GM12891 (cell line): ENCODE results near the gene RNU6-1.

ENCODE experiments used
- DNase-seq: peaks from one replicate; pipeline ENCODE4 v3.0.0; 2011; ENCODE audit warnings: low spot score; ENCODE audit not compliant: insufficient read length
- FAIRE-seq: peaks from 2 replicates; lab custom pipeline; 2011; peaks lifted over from hg19 to GRCh38; lab: Jason Lieb, UNC
- PAX5 ChIP-seq: IDR thresholded peaks from 2 replicates; pipeline ENCODE4 v1.6.1; 2011; ENCODE audit warnings: low read length, moderate library complexity, mild to moderate bottlenecking; ENCODE audit not compliant: insufficient read depth, severe bottlenecking
- POLR2A ChIP-seq: IDR thresholded peaks from 2 replicates; pipeline ENCODE4 v1.6.1; 2011; ENCODE audit warnings: low read depth, low read length, control low read depth
- POLR2AphosphoS5 ChIP-seq: IDR thresholded peaks from 2 replicates; pipeline ENCODE4 v1.6.1; 2011; ENCODE audit warnings: low read depth, low read length, control low read depth
- POU2F2 ChIP-seq: IDR thresholded peaks from 2 replicates; pipeline ENCODE4 v1.6.1; 2011; ENCODE audit warnings: low read depth, mild to moderate bottlenecking, control low read depth, low read length, moderate library complexity
- SPI1 ChIP-seq: IDR thresholded peaks from 2 replicates; pipeline ENCODE4 v1.6.1; 2011; ENCODE audit warnings: low read depth, low read length, control low read depth
- TAF1 ChIP-seq: IDR thresholded peaks from 2 replicates; pipeline ENCODE4 v1.6.1; 2011; ENCODE audit warnings: low read depth, low read length, control low read depth

Gene RNU6-1

DNA sequence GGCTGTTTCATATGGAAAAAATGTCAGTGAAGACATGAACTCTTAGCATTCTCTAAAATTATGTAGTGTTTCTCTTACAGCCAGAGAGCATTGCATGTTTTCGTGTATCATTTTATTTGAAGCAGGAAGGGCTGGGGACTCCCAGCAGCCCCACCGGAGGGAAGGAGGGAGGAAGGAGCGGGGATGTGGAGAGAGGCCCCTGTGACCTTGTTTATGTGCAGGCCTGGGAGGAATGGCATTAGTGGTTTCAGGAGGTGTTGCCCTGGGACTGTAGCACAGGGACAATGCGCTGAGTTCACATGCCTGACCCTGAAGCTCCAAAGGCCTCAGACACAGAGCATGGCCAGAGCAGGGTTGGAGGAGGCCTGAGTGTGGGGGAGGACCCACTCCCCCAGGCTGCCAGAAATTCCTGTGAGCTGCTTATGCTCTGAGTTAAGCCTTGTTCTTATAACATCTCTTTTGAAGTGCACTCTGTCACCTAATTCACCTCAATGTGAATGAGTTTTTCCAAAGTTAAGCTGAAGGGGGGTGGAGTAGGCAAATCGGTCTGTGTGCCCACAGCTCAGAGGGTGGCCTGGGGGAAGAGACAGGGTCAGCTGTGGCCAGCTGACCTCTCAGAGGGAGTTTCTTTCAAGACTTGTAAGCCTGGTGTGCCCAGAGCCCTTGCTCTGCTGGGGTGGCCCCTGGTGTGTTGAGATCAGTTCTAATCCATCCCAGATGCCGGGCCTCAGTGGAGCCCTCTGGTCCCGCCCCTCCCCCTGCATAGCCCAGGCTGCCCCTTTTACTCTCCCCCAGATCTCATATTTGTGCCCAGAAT lies 3.9 kb upstream of the RNU6-1 start:
- TF ChIP-seq SPI1 (no peak), POLR2A (no peak), POLR2AphosphoS5 (no peak), POU2F2 (no peak), TAF1 (no peak), PAX5 (no peak)
- DNase-seq: no peak
- no peak for FAIRE-seq

DNA sequence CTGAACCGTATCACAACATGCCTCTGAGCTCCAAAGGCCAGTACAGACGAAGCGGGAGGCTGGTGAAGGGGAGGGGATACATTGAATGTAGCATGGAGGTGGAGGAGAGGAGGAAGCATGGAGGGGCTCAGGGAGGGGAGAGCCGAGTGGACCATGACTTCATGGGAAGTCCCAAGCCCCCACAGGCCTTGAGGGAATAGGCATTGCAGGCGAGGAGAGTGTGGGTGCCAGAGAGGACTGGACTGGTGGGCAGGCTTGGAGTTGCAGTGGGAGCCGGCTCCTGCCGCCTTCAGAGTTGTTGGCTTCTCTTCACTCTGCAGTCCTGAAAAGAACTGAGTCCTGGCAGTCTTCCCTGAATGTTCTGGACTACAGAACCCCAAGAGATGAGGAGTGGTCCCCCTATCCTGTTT lies 3.3 kb upstream of the RNU6-1 start:
- no peak for DNase-seq
- TF ChIP-seq SPI1: no peak
- TF ChIP-seq POU2F2: no peak
- TF ChIP-seq POLR2AphosphoS5: no peak
- no peak for TF ChIP-seq TAF1
- TF ChIP-seq POLR2A: no peak
- TF ChIP-seq PAX5: no peak
- FAIRE-seq: no peak

GRCh38 chr15:67841513-67841762 lies 1.6 kb upstream of the RNU6-1 start:
- no peak for TF ChIP-seq POLR2AphosphoS5
- TF ChIP-seq TAF1: no peak
- TF ChIP-seq POLR2A: no peak
- TF ChIP-seq PAX5: no peak
- TF ChIP-seq POU2F2: no peak
- no peak for TF ChIP-seq SPI1
- DNase-seq: no peak
- FAIRE-seq: no peak

DNA sequence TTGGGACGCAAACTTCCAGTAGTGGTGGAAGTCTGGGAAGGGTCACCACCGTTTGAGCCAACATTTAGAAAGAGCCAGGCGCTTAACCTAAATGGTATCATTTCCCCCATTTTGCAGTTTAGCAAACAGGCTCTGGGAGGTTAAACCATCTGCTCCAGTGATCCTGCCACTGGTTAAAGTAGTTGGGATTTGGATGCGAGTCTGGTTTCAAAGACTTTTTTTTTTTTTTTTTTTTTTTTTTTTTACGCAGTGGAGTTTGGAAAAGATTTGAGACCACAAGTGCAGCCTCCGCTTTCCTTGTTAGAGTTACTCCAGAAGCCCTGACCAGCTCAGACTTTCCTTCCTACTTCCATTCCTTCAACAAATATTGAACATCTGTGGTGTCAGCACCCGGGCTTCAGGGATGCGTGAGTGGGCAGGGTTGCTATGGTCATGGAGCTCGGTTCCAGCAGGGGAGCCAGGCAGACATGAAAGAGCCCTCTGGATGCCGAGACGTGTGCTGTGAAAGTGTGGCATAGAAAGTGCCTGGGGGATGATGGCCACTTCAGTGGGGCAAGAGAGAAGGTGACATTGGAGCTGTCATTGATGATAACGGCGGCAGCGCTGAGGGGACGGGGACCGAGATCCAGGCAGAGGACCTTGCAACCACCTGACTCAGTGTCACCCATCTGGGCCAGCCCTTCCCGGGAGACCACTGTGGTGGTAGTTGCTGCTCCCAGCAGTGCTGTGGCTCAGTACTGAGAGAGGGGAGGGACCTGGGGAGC lies 1.1 kb upstream of the RNU6-1 start:
- no peak for DNase-seq
- peak; percentile 20 for FAIRE-seq
- TF ChIP-seq POLR2A (no peak), POU2F2 (no peak), TAF1 (no peak), SPI1 (no peak), POLR2AphosphoS5 (0 out of 2 replicates have a peak, but pooled peaks have one; percentile 6), PAX5 (no peak)

DNA sequence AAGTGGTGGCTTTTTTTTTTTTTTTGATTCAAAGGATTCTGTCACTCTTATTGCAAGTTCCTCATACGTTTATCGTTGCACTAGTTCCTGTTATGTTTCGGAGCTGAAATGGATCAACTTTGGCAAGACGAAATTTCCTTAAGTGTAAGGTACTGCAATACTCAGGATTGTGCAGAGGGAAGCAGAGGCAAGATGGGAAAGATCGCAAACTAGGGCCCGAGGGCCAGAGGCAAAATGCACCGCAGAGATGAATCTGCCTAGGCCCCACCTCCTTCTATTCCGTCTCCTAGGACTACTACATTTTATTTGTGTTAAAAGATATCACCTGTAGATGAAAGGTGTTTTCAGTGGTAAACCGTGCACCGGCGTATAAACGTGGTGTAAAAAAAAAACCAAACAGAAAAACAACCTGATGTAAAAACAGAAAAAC lies 331 bp downstream of the RNU6-1 start:
- TF ChIP-seq SPI1 (no peak), TAF1 (no peak), PAX5 (no peak), POLR2AphosphoS5 (no peak), POLR2A (no peak), POU2F2 (no peak)
- DNase-seq (no peak), FAIRE-seq (no peak)

- TF ChIP-seq TAF1 (no peak), SPI1 (no peak), POU2F2 (no peak), PAX5 (no peak), POLR2AphosphoS5 (no peak), POLR2A (no peak)
- no peak for DNase-seq
- FAIRE-seq: no peak
These were observed 984 bp downstream of the RNU6-1 start for GRCh38 chr15:67838789-67839332.

DNA sequence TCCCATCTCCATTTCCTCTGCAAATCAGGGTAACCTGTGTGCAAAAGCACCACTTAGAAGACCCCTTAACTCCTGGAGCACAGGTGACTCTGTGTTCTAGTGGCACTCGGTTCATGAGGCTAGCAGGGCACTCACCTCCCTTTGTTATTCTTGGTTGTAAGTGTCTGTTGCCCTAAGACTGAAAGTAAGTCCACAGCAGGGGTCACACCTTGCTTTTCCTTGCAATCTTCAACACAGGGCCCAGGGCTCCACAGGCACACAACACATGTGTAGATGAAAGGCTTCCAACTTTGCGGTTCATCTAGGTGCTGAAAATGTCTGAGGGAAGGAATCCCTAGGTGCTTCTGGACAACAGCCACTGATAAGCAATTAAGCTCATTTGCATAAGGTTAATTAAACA lies 2.9 kb downstream of the RNU6-1 start:
- no peak for FAIRE-seq

GRCh38 chr15:67836477-67836876 lies 3.4 kb downstream of the RNU6-1 start:
- DNase-seq (no peak), FAIRE-seq (no peak)
- TF ChIP-seq POU2F2 (no peak), PAX5 (no peak), POLR2A (no peak), TAF1 (no peak), SPI1 (no peak), POLR2AphosphoS5 (no peak)

More for the DNA sequence above, 2.9 kb downstream of the RNU6-1 start:
- no peak for DNase-seq
- TF ChIP-seq PAX5: no peak
- TF ChIP-seq SPI1: no peak

DNA sequence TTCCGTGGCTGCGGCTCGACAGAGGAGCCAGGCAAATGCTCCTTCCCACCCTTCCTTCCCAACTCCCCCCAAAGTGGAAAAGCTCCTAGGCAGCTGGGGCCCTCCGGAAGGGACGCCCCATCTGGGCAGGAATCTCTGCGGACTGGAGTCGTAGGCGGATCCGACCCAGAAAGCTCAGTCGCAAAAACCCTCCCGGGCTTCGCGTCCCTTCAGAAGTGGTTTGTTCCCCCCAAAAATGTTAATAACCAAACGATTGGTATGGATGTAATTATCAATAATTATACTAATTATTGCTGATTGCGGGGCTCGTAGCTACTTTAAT lies 3.8 kb downstream of the RNU6-1 start:
- DNase-seq (no peak), FAIRE-seq (no peak)
- TF ChIP-seq POLR2AphosphoS5: no peak
- TF ChIP-seq SPI1: no peak
- TF ChIP-seq POLR2A: no peak
- no peak for TF ChIP-seq TAF1
- TF ChIP-seq PAX5: no peak
- TF ChIP-seq POU2F2: no peak
